ENCODE results near the gene MLST8.

Gene MLST8

GRCh38 chr16:2167068-2167638 is 38.1 kb upstream of the MLST8 start:
- H3K4me1 ChIP-seq (ENCODE audit: insufficient read depth, low read length, severe bottlenecking) = no peaks in the 10 kb centered on the region
- no peak overlapping the region for H3K4me2 ChIP-seq (ENCODE audit: low read length)
- H3K79me2 ChIP-seq (ENCODE audit: insufficient read depth, low read length) = no peaks in the 10 kb centered on the region
- H3K36me3 ChIP-seq (ENCODE audit: insufficient read depth, low read length) = peaks cover 37% of the 10 kb centered on the region
- no peaks in the 10 kb centered on the region for H3K9me2 ChIP-seq (ENCODE audit: low read depth, low read length)
- H3K9ac ChIP-seq (ENCODE audit: low read length) = no peak overlapping the region
- H3K9me3 ChIP-seq (ENCODE audit: low read length) = no peaks in the 10 kb centered on the region
- TF ChIP-seq CTCF (IDR thresholded peaks at IDR 0.05; ENCODE audit: low read length) (no peak), EZH2 (IDR thresholded peaks at IDR 0.05; ENCODE audit: borderline replicate concordance, low read length) (no peak)
- H4K20me1 ChIP-seq (ENCODE audit: insufficient read depth, low read length) = no peaks in the 10 kb centered on the region
- no peak overlapping the region for H3K4me3 ChIP-seq (ENCODE audit: low read depth, low read length, poor library complexity, severe bottlenecking)
- H2AFZ ChIP-seq (ENCODE audit: low read length) = no peak overlapping the region
- no peaks in the 10 kb centered on the region for H3F3A ChIP-seq (ENCODE audit: insufficient read depth, low read length)
- H3K27ac ChIP-seq (ENCODE audit: low read depth, low read length, poor library complexity, severe bottlenecking) = no peak overlapping the region
- H3K27me3 ChIP-seq (ENCODE audit: insufficient read depth, low read length) = no peaks in the 10 kb centered on the region

DNA sequence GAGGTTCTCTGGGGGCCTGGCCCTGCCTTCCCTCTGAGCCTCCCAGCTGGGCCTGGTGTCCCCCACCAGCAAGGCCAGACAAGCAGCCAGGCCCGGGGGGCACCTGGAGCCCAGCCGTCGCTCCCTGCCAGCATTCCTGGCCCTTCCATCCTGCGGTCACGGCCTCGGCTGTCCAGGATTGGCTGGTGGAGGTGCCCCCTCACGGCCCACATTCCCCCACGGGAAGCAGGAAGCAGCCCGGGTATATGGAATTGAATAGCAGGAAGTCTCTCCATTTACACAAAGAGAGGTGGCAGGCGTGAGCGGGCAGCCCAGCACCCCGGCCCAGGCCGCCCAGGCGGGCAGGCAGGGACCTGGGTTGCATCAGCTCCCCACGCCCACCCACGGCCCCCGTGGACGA is 35.2 kb upstream of the MLST8 start:
- Histone ChIP-seq H3F3A (ENCODE audit: insufficient read depth, low read length) (no peaks in the 10 kb centered on the region), H4K20me1 (ENCODE audit: insufficient read depth, low read length) (no peaks in the 10 kb centered on the region), H3K27ac (ENCODE audit: low read depth, low read length, poor library complexity, severe bottlenecking) (no peak overlapping the region), H2AFZ (ENCODE audit: low read length) (no peak overlapping the region), H3K4me2 (ENCODE audit: low read length) (no peak overlapping the region), H3K9me3 (ENCODE audit: low read length) (no peaks in the 10 kb centered on the region), H3K27me3 (ENCODE audit: insufficient read depth, low read length) (no peaks in the 10 kb centered on the region), H3K9me2 (ENCODE audit: low read depth, low read length) (no peaks in the 10 kb centered on the region), H3K9ac (ENCODE audit: low read length) (no peak overlapping the region), H3K36me3 (ENCODE audit: insufficient read depth, low read length) (peaks cover 50% of the 10 kb centered on the region), H3K4me3 (ENCODE audit: low read depth, low read length, poor library complexity, severe bottlenecking) (no peak overlapping the region), H3K4me1 (ENCODE audit: insufficient read depth, low read length, severe bottlenecking) (no peaks in the 10 kb centered on the region), H3K79me2 (ENCODE audit: insufficient read depth, low read length) (no peaks in the 10 kb centered on the region)
- no peak for TF ChIP-seq CTCF (IDR thresholded peaks at IDR 0.05; ENCODE audit: low read length)
- no peak for TF ChIP-seq EZH2 (IDR thresholded peaks at IDR 0.05; ENCODE audit: borderline replicate concordance, low read length)

DNA sequence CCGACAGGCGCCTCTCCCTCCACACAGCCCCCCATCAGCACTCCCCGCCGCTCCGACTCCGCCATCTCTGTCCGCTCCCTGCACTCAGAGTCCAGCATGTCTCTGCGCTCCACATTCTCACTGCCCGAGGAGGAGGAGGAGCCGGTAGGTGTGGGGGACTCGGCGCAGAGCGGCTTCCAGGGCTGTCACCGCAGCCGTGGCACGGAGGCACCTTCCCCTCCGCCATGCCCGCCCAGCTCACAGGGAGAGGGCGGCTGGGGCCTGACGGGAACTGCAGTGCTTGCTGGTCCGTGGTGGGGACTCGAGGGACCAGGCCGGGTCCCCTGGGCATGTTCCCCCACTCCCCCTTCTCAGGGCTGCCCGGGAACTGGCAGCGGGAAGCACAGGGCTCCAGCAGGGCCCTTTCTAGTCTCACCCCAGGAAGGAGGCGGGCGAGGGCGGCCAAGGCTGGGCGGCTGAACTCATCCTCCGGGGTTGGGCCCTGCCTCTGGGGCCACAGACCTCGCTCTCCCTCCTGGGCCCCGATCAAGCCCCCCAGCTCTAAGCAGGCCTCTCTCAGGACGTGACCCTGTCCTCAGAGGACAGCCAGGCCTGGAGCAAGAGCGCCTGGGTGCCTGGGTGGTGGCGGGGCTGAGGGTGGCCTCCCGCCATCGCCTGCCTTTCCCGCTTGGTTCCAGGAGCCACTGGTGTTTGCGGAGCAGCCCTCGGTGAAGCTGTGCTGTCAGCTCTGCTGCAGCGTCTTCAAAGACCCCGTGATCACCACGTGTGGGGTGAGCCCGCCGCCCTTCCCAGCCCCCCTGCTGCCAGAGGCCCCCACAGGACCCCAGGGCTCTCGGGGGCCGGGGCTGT is 34.4 kb upstream of the MLST8 start:
- Histone ChIP-seq H3K4me1 (ENCODE audit: insufficient read depth, low read length, severe bottlenecking) (no peaks in the 10 kb centered on the region), H3F3A (ENCODE audit: insufficient read depth, low read length) (no peaks in the 10 kb centered on the region), H3K79me2 (ENCODE audit: insufficient read depth, low read length) (no peaks in the 10 kb centered on the region), H4K20me1 (ENCODE audit: insufficient read depth, low read length) (no peaks in the 10 kb centered on the region), H3K9ac (ENCODE audit: low read length) (no peak overlapping the region), H3K27me3 (ENCODE audit: insufficient read depth, low read length) (no peaks in the 10 kb centered on the region), H3K27ac (ENCODE audit: low read depth, low read length, poor library complexity, severe bottlenecking) (no peak overlapping the region), H3K4me3 (ENCODE audit: low read depth, low read length, poor library complexity, severe bottlenecking) (no peak overlapping the region), H2AFZ (ENCODE audit: low read length) (no peak overlapping the region), H3K9me2 (ENCODE audit: low read depth, low read length) (no peaks in the 10 kb centered on the region), H3K9me3 (ENCODE audit: low read length) (no peaks in the 10 kb centered on the region), H3K4me2 (ENCODE audit: low read length) (no peak overlapping the region), H3K36me3 (ENCODE audit: insufficient read depth, low read length) (peaks cover 54% of the 10 kb centered on the region)
- TF ChIP-seq EZH2 (IDR thresholded peaks at IDR 0.05; ENCODE audit: borderline replicate concordance, low read length) (no peak), CTCF (IDR thresholded peaks at IDR 0.05; ENCODE audit: low read length) (no peak)

Data from OCI-LY1 (cell line).